Activated CD8-positive, alpha-beta T cell treated with anti-CD3 and anti-CD28 coated beads, Interleukin-2, amount 10 ng/mL, durations not matched to agents 7 days and 5 days (primary cell): ENCODE results near the gene C10orf88. TPM values are rescaled to one million over a fixed set of nuclear protein-coding genes. Genes with fewer than 3 reads are reported as not detected.
A peak's percentile ranks its signal among the peaks of the same experiment; 100 is the strongest.

Source experiments
- ATAC-seq: fragments of 150-1000 bp; cut with Tn5 transposase; one replicate; pipeline ENCODE4 v1.10.0; 2021; ENCODE audit warnings: moderate library complexity
- CTCF ChIA-PET: fragments of 350-600 bp; sonication (Branson Sonifier 250); formaldehyde crosslinking; loops from one replicate; lab custom pipeline; 2021; ENCODE audit warnings: antibody characterized with exemption; lab: Charles Lee
- POLR2A ChIA-PET: fragments of 350-600 bp; sonication (Branson Sonifier 250); formaldehyde crosslinking; loops from one replicate; lab custom pipeline; 2021; ENCODE audit warnings: antibody characterized with exemption; lab: Charles Lee
- DNase-seq: peaks from one replicate; pipeline ENCODE4 v3.0.0-alpha.2; 2020
- H3K27ac Mint-ChIP-seq: one replicate; pipeline ENCODE4 v1.8.0; 2021; ENCODE audit warnings: mild to moderate bottlenecking, mixed read lengths
- H3K27me3 Mint-ChIP-seq: one replicate; pipeline ENCODE4 v1.8.0; 2021; ENCODE audit warnings: low read depth, mixed read lengths
- H3K36me3 Mint-ChIP-seq: one replicate; pipeline ENCODE4 v1.8.0; 2021; ENCODE audit warnings: low read depth, mixed read lengths
- H3K4me1 Mint-ChIP-seq: one replicate; pipeline ENCODE4 v1.8.0; 2021; ENCODE audit warnings: low read depth, mixed read lengths
- H3K4me3 Mint-ChIP-seq: one replicate; pipeline ENCODE4 v1.8.0; 2021; ENCODE audit warnings: mild to moderate bottlenecking, mixed read lengths
- H3K9me3 Mint-ChIP-seq: one replicate; pipeline ENCODE4 v1.8.0; 2022; ENCODE audit warnings: mixed read lengths; ENCODE audit not compliant: insufficient read depth
- total RNA-seq, 2 experiments: library from RNA; stranded (reverse); gene quantifications; one replicate each; pipeline ENCODE4 v1.2.3, GENCODE V29; 2021

The C10orf88 gene
- total RNA-seq, 2 experiments from 2014 or later = 11.5 to 12.7 TPM

DNA sequence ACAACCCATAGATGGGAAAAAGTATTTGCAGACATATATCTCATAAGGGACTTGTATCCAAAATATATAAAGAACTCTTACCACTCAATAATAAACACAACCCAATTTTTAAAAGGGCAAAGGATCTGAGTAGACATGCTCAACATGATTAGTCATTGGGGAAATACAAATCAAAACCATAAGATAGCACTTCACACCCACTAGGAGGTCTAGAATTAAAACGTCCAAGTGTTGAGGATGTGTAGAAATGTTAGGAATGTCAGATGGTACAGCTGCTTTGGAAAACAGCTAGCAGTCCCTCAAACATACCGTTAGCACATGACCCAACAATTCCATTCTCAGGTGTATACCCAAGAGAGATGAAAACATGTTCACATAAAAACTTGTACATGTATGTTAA is 34.5 kb upstream of the C10orf88 start:
- no peak for ATAC-seq
- H3K4me3 Mint-ChIP-seq = no peak overlapping the region
- H3K36me3 Mint-ChIP-seq = peaks cover 4% of the 10 kb centered on the region
- no peaks in the 10 kb centered on the region for H3K4me1 Mint-ChIP-seq
- no peaks in the 10 kb centered on the region for H3K27me3 Mint-ChIP-seq
- CTCF ChIA-PET = no interaction called here
- no peak overlapping the region for H3K27ac Mint-ChIP-seq
- POLR2A ChIA-PET = no interaction called here
- no peak for DNase-seq
- no peaks in the 10 kb centered on the region for H3K9me3 Mint-ChIP-seq

GRCh38 chr10:122986335-122986734 is 32.3 kb upstream of the C10orf88 start:
- Mint-ChIP-seq H3K4me1 (peaks cover 3% of the 10 kb centered on the region), H3K36me3 (peaks cover 2% of the 10 kb centered on the region), H3K4me3 (no peak overlapping the region), H3K9me3 (no peaks in the 10 kb centered on the region), H3K27me3 (no peaks in the 10 kb centered on the region), H3K27ac (no peak overlapping the region)
- no peak for DNase-seq
- POLR2A ChIA-PET = interaction anchor here (1.2 kb wide), 1 partner anchor 22 kb away, joined by 4 read pairs; no protein-coding TSS in a partner anchor
- CTCF ChIA-PET = interaction anchor here (1.5 kb wide), 1 partner anchor 24 kb away, joined by 4 read pairs; no protein-coding TSS in a partner anchor
- no peak for ATAC-seq

DNA sequence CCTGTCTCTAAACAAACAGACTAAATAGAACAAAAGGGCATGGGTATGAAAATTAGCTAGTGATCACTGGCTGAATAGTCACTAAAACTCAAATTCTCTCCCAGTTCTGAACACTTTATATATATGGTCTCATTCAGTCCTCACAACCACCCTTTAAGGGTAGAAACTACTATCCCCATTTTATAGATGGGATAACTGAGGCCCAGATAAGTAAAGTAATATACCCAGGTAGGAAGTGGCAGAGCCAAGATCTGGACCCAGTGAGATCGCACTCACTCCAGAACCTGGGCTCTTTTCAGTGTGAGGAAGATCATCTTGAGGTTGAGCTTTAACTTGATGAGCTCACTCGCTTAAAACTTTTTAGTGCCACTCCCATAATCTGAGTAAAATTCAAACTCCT is 30.7 kb upstream of the C10orf88 start:
- Mint-ChIP-seq H3K27me3 (no peaks in the 10 kb centered on the region), H3K27ac (no peak overlapping the region), H3K4me1 (peaks cover 16% of the 10 kb centered on the region), H3K36me3 (peaks cover 2% of the 10 kb centered on the region), H3K4me3 (no peak overlapping the region), H3K9me3 (no peaks in the 10 kb centered on the region)
- POLR2A ChIA-PET = no interaction called here
- ATAC-seq (no peak), DNase-seq (no peak)
- CTCF ChIA-PET = no interaction called here

- Mint-ChIP-seq H3K9me3 (no peaks in the 10 kb centered on the region), H3K27ac (no peak overlapping the region), H3K27me3 (no peaks in the 10 kb centered on the region), H3K4me1 (peaks cover 16% of the 10 kb centered on the region), H3K4me3 (no peak overlapping the region), H3K36me3 (peaks cover 1% of the 10 kb centered on the region)
- no peak for DNase-seq
- POLR2A ChIA-PET = no interaction called here
- CTCF ChIA-PET = no interaction called here
- no peak for ATAC-seq
These were observed 29.9 kb upstream of the C10orf88 start for GRCh38 chr10:122983898-122984297.

DNA sequence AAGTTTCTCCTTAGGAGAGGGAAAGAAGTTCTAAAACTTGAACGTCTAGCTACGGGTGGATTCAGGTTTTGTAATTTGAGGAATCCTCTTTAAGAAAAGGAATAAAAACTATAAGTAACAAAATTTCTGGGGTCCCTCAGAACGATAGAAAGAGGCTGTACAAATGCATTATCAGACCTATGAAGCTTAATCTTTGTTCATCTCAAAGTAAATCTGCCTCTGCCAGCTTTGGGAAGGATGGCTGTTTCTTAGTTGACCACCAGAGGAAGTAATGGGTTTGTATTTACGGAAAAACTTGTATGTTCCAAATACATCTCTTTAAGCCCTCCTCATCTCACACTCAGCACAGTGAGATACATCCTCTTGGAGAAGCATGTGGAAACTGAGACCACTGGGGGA is 27.0 kb upstream of the C10orf88 start:
- peaks cover 6% of the 10 kb centered on the region for H3K27me3 Mint-ChIP-seq
- ChIA-PET POLR2A (interaction anchor here (0.6 to 3.0 kb wide), 4 partner anchors 10 to 27 kb away, joined by 3 to 32 read pairs (median 5); partner anchors contain the start of genes ACADSB and IKZF5), CTCF (interaction anchor here (0.8 to 3.7 kb wide), 9 partner anchors 10 to 173 kb away, joined by 3 to 39 read pairs (median 5); partner anchors contain the start of genes ACADSB, BUB3 and IKZF5)
- H3K4me3 Mint-ChIP-seq = peak overlapping the region; percentile 81
- no peaks in the 10 kb centered on the region for H3K9me3 Mint-ChIP-seq
- DNase-seq = no peak
- H3K27ac Mint-ChIP-seq = peak overlapping the region; percentile 97
- ATAC-seq = no peak
- no peaks in the 10 kb centered on the region for H3K36me3 Mint-ChIP-seq
- peaks cover 16% of the 10 kb centered on the region for H3K4me1 Mint-ChIP-seq

DNA sequence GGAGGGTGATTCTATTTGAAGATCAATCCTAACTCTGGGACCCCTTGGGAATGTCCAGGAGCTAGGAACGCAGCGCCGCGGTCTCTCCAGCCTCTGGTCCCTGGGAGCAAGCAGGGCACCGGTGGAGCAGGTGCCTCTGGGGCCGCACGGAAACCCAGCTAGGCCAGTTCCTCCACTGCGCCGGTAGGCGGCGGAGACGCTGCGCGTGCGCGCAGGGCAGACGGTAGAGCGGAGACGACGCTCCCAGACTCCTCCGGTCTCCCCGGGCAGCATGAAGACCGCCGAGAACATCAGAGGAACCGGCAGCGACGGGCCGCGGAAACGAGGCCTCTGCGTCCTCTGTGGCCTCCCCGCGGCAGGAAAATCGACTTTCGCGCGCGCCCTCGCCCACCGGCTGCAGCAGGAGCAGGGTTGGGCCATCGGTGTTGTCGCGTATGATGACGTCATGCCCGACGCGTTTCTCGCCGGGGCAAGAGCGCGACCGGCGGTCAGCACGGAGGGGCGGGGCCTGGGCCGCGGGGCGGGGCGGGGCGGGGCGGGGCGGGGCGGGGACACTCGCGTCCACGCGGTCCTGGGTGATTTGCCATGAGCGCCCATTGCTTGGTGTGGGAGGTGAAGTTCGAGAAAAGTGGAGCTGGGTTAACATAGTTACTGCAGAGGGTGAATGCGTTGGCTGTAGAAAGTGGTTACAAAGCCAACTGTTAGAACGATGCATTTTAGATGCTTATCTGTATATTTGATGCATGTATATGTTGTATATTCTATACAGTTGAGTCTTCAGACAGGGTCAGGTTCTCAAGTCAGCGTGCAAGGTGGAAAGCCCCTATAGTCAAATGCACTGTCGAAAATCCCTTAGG is 26.4 kb upstream of the C10orf88 start, which contains the start of gene PSTK:
PSTK (plus strand) TSS at position 193 of the 857 bp plus-strand sequence; CDS start at position 272, 79 bp downstream.
- peaks cover 6% of the 10 kb centered on the region for H3K27me3 Mint-ChIP-seq
- no peaks in the 10 kb centered on the region for H3K36me3 Mint-ChIP-seq
- DNase-seq = peak; percentile 92
- CTCF ChIA-PET = interaction anchor here (0.8 to 3.7 kb wide), 11 partner anchors 10 to 174 kb away, joined by 3 to 39 read pairs (median 5); partner anchors contain the start of genes ACADSB, BUB3 and IKZF5
- peak within 1 kb of the TSS; percentile 97 for H3K27ac Mint-ChIP-seq
- POLR2A ChIA-PET = interaction anchor here (0.6 to 3.0 kb wide), 6 partner anchors 10 to 100 kb away, joined by 3 to 32 read pairs (median 4); partner anchors contain the start of genes ACADSB and IKZF5
- peaks cover 16% of the 10 kb centered on the region for H3K4me1 Mint-ChIP-seq
- no peaks in the 10 kb centered on the region for H3K9me3 Mint-ChIP-seq
- ATAC-seq = peak; percentile 99
- H3K4me3 Mint-ChIP-seq = peak within 1 kb of the TSS; percentile 81

GRCh38 chr10:122974543-122975064 is 20.6 kb upstream of the C10orf88 start:
- DNase-seq = no peak

DNA sequence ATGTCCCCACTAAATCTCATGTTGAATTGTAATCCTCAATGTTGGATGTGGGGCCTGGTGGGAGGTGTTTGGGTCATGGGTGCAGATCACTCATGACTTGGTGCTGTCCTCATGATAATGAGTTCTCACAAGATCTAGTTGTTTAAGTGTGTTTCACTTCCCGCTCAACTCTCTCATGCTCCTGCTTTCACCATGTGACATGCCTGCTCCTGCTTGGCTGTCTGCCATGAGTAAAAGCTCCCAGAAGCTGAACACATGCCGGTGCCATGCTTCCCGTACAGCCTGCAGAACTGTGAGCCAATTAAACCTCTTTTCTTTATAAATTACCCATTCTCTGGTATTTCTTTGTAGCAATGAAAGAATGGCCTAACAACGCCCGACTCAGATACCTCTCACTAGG is 20.0 kb upstream of the C10orf88 start:
- Mint-ChIP-seq H3K9me3 (no peaks in the 10 kb centered on the region), H3K4me3 (no peak overlapping the region), H3K27me3 (peaks cover 11% of the 10 kb centered on the region), H3K27ac (no peak overlapping the region), H3K4me1 (no peaks in the 10 kb centered on the region), H3K36me3 (no peaks in the 10 kb centered on the region)
- ChIA-PET CTCF (no interaction called here), POLR2A (interaction anchor here (1.0 kb wide), 1 partner anchor 20 kb away, joined by 3 read pairs; no protein-coding TSS in a partner anchor)
- ATAC-seq = no peak
- no peak for DNase-seq

More at GRCh38 chr10:122974543-122975064, 20.6 kb upstream of the C10orf88 start:
- H3K4me3 Mint-ChIP-seq = no peak overlapping the region
- H3K27ac Mint-ChIP-seq = no peak overlapping the region
- H3K9me3 Mint-ChIP-seq = no peaks in the 10 kb centered on the region
- peaks cover 11% of the 10 kb centered on the region for H3K27me3 Mint-ChIP-seq
- no peaks in the 10 kb centered on the region for H3K4me1 Mint-ChIP-seq
- ChIA-PET POLR2A (interaction anchor here (1.0 kb wide), 1 partner anchor 20 kb away, joined by 3 read pairs; no protein-coding TSS in a partner anchor), CTCF (no interaction called here)
- no peak for ATAC-seq
- H3K36me3 Mint-ChIP-seq = no peaks in the 10 kb centered on the region

DNA sequence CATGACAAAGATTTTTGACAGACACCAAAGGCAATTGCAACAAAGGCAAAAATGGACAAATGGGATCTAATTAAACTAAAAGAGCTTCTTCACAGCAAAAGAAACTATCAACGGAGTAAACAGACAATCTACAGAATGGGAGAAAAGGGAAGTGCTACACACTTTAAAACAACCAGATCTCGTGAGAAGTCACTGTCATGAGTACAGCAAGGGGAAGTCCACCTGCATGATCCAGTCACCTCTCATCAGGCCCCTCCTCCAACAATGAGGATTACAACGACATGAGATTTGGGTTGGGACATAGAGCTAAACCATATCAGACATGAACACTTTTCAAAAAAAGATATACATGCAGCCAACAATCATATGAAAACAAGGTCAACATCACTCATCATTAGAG is 14.7 kb upstream of the C10orf88 start:
- POLR2A ChIA-PET = no interaction called here
- CTCF ChIA-PET = no interaction called here
- ATAC-seq (no peak), DNase-seq (no peak)
- Mint-ChIP-seq H3K27me3 (peaks cover 18% of the 10 kb centered on the region), H3K27ac (no peak overlapping the region), H3K36me3 (no peaks in the 10 kb centered on the region), H3K9me3 (peaks cover 12% of the 10 kb centered on the region), H3K4me3 (no peak overlapping the region), H3K4me1 (no peaks in the 10 kb centered on the region)

DNA sequence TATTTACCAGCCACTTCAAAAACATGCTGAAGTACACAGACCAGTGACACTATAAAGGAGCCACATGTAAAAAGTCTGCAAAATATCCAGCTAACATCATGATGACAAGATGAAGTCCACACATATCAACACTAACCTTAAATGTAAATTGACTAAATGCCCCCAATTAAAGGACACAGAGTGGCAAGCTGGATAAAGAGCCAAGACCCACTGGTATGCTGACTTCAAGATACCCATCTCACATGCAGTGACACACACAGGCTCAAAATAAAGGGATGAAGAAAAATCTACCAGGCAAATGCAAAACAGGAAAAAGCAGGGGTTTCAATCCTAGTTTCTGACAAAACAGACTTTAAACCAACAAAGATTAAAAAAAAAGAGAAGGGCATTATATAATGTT is 12.9 kb upstream of the C10orf88 start:
- Mint-ChIP-seq H3K36me3 (no peaks in the 10 kb centered on the region), H3K9me3 (peaks cover 12% of the 10 kb centered on the region), H3K4me1 (no peaks in the 10 kb centered on the region), H3K27me3 (peaks cover 16% of the 10 kb centered on the region), H3K27ac (no peak overlapping the region), H3K4me3 (no peak overlapping the region)
- POLR2A ChIA-PET = no interaction called here
- ATAC-seq (no peak), DNase-seq (no peak)
- CTCF ChIA-PET = interaction anchor here (0.6 kb wide), 1 partner anchor 1949 kb away, joined by 3 read pairs; no protein-coding TSS in a partner anchor

- ATAC-seq = no peak
- Mint-ChIP-seq H3K27me3 (peaks cover 10% of the 10 kb centered on the region), H3K36me3 (no peaks in the 10 kb centered on the region), H3K4me1 (no peaks in the 10 kb centered on the region), H3K4me3 (no peak overlapping the region), H3K9me3 (peaks cover 12% of the 10 kb centered on the region), H3K27ac (no peak overlapping the region)
- ChIA-PET CTCF (no interaction called here), POLR2A (no interaction called here)
- no peak for DNase-seq
These were observed 8.4 kb upstream of the C10orf88 start for GRCh38 chr10:122962405-122962804.
